Hematopoietic multipotent progenitor cell treated with erythropoietin and hydrocortisone succinate and interleukin-3 and kit ligand, for 8 days (in vitro differentiated cells): ENCODE results near the gene SGSH.
"Not testable (repeated sequence)": the region's sequence is repeated elsewhere in the genome, so short reads cannot be mapped to it uniquely, and the experiment has no call there.

Experiments used
- DNase-seq: peaks from one replicate; pipeline ENCODE4 v3.0.0-alpha.2; 2015

Gene SGSH

GRCh38 chr17:80252871-80253270, 32.7 kb upstream of the SGSH start:
- DNase-seq: peak; percentile 74

DNA sequence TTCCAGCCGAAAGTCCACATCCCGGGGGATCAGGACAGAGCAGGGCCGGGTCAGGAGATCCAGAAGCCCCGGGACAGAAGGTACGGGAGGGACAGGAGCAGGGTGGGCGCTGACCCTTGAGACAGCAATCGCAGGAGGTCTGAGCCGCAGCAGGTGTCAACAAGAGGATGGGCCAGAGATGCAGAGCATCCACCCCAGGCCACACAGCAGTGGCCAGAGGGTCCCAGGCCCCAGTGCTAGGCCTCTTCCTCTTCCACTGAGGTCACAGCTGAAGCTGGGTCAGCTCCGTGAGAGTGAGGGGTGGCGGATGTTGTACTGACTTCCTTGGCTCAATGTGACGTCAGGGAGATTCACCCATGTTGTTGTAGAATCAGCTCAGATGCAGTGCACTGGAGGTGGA, 31.8 kb upstream of the SGSH start:
- no peak for DNase-seq

DNA sequence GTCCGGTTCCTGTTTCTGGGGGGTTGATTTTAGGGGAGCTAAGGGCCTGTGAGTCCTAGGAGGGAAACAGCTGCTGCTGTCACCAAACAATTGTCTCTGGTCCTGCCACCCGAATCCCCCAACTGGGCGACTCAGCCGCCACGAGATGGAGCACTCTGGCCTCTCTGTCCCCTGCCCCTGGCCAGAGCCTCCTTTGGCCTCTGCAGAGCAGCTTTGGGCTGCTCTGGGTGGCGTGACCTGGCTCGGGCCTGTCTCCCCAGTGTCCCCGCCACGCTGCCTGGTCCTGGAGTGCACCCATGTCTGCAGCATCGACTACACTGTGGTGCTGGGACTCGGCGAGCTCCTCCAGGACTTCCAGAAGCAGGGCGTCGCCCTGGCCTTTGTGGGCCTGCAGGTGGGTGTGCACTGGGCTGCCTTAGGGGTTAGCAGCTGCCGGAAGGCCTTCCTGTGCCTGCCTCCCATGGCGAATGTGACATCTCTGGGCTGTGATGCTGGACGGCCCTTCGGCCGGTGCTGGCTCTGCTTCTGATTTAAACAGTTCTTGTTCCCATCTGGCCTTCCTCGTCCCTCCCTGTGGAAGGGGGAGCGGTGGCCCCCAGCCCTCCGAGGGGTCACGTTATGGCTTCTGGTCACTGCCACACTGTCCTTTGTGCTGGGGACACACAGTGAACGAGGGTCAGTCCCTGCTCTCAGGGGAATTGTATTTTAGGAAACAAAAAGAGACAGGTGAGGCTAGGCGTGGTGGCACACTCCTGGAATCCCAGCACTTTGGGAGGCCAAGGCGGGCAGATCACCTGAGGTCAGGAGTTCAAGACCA, 29.0 kb upstream of the SGSH start:
- DNase-seq: no peak

DNA sequence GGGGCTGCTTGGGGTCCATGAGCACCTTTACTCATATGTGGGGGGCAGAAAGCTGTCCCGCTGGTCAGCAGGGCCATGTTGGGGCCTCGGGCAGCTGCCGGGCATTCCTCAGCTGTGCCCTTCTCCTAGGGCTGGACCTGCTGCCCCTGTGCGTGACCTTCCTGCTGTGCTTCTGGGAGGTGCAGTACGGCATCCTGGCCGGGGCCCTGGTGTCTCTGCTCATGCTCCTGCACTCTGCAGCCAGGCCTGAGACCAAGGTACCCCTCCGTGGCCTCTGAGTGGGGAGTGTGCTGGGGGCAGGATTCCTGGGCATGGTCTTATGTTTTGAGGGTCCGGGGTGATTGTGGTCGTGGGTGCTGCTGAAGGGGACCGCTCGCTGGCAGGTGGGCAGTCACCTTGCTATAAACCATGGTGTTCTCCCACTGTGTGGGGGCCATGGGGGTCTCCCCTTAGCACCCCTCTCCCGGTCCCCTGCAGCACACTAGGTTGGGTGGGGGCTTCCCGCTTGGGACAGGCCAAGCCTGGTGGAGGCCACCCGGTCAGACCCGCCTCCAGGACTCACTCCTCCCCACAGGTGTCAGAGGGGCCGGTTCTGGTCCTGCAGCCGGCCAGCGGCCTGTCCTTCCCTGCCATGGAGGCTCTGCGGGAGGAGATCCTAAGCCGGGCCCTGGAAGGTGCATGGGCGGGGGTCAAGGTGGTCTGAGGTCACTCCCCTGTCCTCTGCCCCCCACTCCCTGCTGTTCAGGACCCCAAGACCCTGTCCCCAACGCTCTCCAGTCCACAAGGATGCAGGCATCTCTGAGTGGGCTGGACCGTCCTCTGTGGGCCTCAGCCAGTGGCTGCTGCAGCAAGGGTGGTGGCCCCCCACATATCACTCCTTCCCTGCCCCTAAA, 28.1 kb upstream of the SGSH start:
- no peak for DNase-seq

- DNase-seq: no peak
Observed at GRCh38 chr17:80247561-80247960, 27.4 kb upstream of the SGSH start.

- DNase-seq: no peak
Observed at GRCh38 chr17:80246726-80247125, 26.6 kb upstream of the SGSH start.

DNA sequence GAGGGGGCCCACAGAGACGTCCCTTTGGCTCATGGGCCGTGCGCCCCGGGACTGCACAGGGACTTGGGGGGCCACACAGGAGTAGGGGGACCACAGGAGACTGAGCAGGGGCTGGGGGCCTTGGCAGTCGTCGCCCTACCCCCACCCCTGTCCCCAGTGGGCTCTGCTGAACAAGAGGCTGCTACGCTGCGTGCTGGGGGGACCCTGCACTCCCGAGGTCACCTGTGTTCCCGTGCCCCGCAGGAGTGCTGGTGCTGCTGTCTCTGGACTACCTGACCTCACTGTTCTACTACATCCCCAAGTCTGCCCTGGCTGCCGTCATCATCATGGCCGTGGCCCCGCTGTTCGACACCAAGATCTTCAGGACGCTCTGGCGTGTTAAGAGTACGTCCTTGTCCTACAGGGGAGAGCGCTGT, 26.1 kb upstream of the SGSH start:
- no peak for DNase-seq

GRCh38 chr17:80245566-80246265, 25.6 kb upstream of the SGSH start:
- DNase-seq: no peak

DNA sequence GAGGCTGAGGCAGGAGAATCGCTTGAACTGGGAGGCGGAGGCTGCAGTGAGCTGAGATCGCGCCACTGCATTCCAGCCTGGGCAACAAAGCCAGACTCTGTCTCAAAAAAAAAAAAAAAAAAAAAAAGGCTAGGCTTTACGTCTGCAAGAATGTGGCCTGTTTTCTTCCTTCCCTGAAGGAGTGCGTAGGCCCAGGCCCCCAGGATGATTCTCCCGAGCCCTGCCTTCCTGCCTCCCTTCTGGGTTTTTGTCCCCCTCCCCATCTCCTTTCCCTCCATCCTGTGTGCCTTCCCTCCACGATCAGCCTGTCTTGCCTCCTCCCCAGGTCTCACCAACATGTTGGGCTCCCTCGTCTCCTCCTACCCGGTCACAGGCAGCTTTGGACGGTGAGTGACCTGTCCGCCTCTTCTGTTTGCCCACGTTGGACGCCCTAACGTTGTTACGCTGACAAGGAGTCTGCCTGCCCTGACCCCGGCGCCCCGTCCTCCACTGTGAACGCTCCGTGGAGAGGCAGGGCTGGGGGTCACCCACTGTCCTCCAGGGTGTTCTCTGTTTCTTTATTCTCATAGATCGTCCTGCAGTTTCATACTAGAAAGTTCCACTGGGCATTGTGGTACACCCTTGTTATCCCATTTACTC, 24.9 kb upstream of the SGSH start:
- no peak for DNase-seq

DNA sequence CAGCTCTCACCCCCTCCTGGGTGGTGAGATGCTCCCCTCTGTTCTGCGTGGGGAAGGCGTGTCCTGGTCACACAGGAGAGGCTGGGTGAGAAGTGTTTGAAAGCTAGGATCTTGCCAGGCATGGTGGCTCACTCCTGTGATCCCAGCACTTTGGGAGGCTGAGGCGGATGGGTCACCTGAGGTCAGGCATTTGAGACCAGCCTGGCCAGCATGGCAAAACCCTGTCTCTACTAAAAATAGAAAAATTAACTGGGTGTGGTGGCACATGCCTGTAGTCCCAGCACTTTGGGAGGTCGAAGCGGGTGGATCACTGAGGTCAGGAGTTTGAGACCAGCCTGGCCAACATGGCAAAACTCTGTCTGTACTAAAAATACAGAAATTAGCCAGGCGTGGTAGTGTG, 24.3 kb upstream of the SGSH start:
- DNase-seq: not testable (repeated sequence)

GRCh38 chr17:80243526-80244433, 23.6 kb upstream of the SGSH start:
- no peak for DNase-seq

GRCh38 chr17:80242505-80242904, 22.4 kb upstream of the SGSH start:
- no peak for DNase-seq

- DNase-seq: no peak
Observed at GRCh38 chr17:80237386-80237785, 17.3 kb upstream of the SGSH start.

DNA sequence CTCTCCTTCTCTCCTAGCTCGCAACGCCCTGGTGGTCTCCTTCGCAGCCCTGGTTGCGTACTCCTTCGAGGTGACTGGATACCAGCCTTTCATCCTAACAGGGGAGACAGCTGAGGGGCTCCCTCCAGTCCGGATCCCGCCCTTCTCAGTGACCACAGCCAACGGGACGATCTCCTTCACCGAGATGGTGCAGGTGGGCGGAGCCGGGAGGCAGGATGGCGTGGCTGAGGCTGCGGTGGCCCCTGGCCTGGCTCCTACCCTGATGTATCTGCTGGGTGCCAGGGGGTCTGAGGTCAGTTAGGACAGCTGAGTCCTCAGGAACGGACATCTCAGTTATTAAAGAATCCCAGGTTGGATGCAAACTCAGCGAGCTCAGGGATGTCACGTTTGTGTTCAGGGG, 16.8 kb upstream of the SGSH start:
- DNase-seq: no peak

DNA sequence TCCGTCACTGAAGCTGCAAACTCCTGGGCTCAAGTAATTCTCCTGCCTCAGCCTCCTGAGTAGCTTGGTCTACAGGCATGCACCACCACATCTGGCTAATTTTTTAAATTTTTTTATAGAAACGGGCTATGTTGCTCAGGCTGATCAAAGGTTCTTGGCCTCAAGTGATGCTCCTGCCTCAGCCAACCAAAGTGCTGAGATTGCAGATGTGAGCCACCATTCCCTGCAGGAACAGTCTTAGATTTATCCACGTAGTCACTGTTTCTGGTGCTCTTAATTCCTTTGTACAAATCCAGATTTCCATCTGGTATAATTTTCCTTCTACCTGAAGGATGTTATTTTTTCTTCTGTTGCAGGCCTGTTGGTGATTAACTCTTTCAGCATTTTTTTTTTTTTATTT, 13.1 kb upstream of the SGSH start:
- DNase-seq: no peak

- no peak for DNase-seq
Observed at GRCh38 chr17:80232438-80232837, 12.3 kb upstream of the SGSH start.

DNA sequence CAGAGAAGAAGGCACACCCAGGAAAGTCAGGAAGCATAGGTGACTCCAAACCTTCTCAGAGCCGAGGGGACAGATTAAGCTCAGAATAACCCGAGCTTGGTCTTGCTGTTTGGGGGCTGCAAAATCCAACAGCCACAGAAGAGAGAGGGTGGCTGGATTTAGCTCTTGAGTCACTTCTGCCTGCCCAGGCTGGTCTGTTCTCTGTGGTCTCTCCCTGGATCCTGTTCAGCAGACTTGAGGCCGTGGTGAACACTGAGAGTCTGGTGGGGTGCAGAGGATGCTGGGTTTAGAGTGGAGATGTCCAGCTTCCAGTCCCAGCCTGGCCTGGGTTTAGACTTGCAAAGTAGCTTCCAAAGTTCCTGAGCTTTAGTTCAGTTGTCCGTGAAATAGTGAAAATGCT, 8.9 kb upstream of the SGSH start:
- no peak for DNase-seq

GRCh38 chr17:80228477-80228876, 8.3 kb upstream of the SGSH start:
- DNase-seq: no peak

GRCh38 chr17:80227666-80228065, 7.5 kb upstream of the SGSH start:
- DNase-seq: no peak

- no peak for DNase-seq
Observed at GRCh38 chr17:80227156-80227555, 7.0 kb upstream of the SGSH start.

DNA sequence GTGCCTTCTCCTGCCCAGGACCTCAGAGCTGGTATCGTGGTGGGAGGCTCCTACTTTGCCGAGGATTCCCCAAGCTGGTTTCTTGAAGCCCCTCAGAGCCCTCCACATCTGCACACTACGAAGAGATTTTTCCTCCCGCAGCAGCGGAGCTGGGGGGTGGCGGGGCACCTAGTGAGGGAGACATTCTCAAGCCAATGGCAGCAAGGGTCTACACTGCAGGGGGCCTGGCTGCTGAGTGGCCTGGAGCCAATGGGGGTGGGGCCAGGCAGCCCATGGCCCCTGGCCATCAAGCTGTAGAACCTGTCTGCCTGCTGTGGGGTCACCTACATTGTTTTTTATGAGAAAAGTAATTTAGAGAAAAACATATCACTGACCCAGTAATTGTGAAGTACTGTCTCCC, 5.1 kb upstream of the SGSH start:
- no peak for DNase-seq

DNA sequence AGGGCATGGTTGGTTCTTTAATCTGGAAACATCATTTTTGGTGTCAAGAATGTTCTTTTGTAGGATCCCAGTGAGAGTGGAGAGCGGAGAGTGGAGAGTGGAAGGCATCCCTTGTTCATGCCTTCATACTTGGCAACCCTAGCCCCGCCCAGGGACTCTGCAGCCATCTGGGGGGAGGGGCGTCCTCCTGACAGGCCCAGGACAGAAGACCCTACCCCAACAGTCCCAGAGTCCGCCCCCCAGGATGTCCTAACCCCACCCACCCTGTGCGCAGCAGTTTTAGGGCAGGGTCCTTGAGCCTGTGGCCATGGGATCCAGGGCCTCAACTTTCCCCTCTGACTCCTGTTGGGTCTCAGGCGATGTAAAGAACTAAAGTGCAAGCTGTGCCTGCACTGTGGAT, 4.5 kb upstream of the SGSH start:
- no peak for DNase-seq
